HepG2 (cell line): Measurements from ENCODE around the gene CYP4F22. TPM values are rescaled to one million over a fixed set of nuclear protein-coding genes. Genes with fewer than 3 reads are reported as not detected.

Source experiments
- AKAP8 ChIP-seq: sonication (generic); formaldehyde crosslinking; IDR thresholded peaks from 2 replicates; pipeline ENCODE4 v1.5.1; 2020; ENCODE audit warnings: mild to moderate bottlenecking, missing genetic modification reagents
- CBX1 ChIP-seq: IDR thresholded peaks from one replicate; pipeline ENCODE4 v1.6.1; 2016; ENCODE audit warnings: antibody characterized with exemption, low read depth
- GATAD2A ChIP-seq: IDR thresholded peaks from 2 replicates; pipeline ENCODE4 v1.6.1; 2016
- IRF2 ChIP-seq: IDR thresholded peaks from 2 replicates; pipeline ENCODE4 v1.6.1; 2018; ENCODE audit warnings: missing genetic modification reagents, missing compliant biosample characterization
- MIER2 ChIP-seq: IDR thresholded peaks from 2 replicates; pipeline ENCODE4 v1.6.1; 2016; ENCODE audit warnings: missing biosample characterization, missing genetic modification reagents
- MXI1 ChIP-seq: IDR thresholded peaks from 3 replicates; pipeline ENCODE4 v1.6.1; 2012; ENCODE audit warnings: low read depth, low read length, inconsistent platforms, borderline replicate concordance
- NAIF1 ChIP-seq: sonication (generic); formaldehyde crosslinking; IDR thresholded peaks from 2 replicates; pipeline ENCODE4 v1.5.0; 2020; ENCODE audit warnings: mild to moderate bottlenecking, missing genetic modification reagents, borderline replicate concordance
- NFKB2 ChIP-seq: sonication (generic); formaldehyde crosslinking; IDR thresholded peaks from 2 replicates; pipeline ENCODE4 v1.4.0; 2020; ENCODE audit warnings: missing genetic modification reagents, borderline replicate concordance
- PITX1 ChIP-seq: sonication (generic); formaldehyde crosslinking; IDR thresholded peaks from 2 replicates; pipeline ENCODE4 v1.5.1; 2020; ENCODE audit warnings: mild to moderate bottlenecking, missing genetic modification reagents
- RARA ChIP-seq: IDR thresholded peaks from 2 replicates; pipeline ENCODE4 v1.6.1; 2016; ENCODE audit warnings: missing genetic modification reagents, missing compliant biosample characterization
- REL ChIP-seq: sonication (generic); formaldehyde crosslinking; conservative IDR thresholded peaks from 2 replicates; pipeline ENCODE4 v1.8.0; 2022; ENCODE audit warnings: mild to moderate bottlenecking, missing genetic modification reagents, moderate library complexity
- REPIN1 ChIP-seq: sonication (generic); formaldehyde crosslinking; IDR thresholded peaks from 2 replicates; pipeline ENCODE4 v1.8.0; 2022; ENCODE audit warnings: missing genetic modification reagents, low read depth, mild to moderate bottlenecking, borderline replicate concordance
- RXRB ChIP-seq: IDR thresholded peaks from 2 replicates; pipeline ENCODE4 v1.6.1; 2016; ENCODE audit warnings: borderline replicate concordance, missing genetic modification reagents, missing compliant biosample characterization
- TEAD2 ChIP-seq: sonication (generic); formaldehyde crosslinking; IDR thresholded peaks from 2 replicates; pipeline ENCODE4 v1.9.0; 2021; ENCODE audit warnings: missing genetic modification reagents
- ZNF230 ChIP-seq: sonication (generic); formaldehyde crosslinking; IDR thresholded peaks from 2 replicates; pipeline ENCODE4 v1.4.0; 2020; ENCODE audit warnings: mild to moderate bottlenecking, missing genetic modification reagents
- ZNF350 ChIP-seq: sonication (generic); formaldehyde crosslinking; IDR thresholded peaks from 2 replicates; pipeline ENCODE4 v1.4.0; 2020; ENCODE audit warnings: mild to moderate bottlenecking, low read depth, missing genetic modification reagents, borderline replicate concordance
- ZNF629 ChIP-seq: sonication (generic); formaldehyde crosslinking; conservative IDR thresholded peaks from 2 replicates; pipeline ENCODE4 v1.5.0; 2020; ENCODE audit warnings: missing genetic modification reagents
- ZNF670 ChIP-seq: sonication (generic); formaldehyde crosslinking; IDR thresholded peaks from 2 replicates; pipeline ENCODE4 v1.8.0; 2022; ENCODE audit warnings: mild to moderate bottlenecking, missing genetic modification reagents, borderline replicate concordance
- ZNF781 ChIP-seq: sonication (generic); formaldehyde crosslinking; IDR thresholded peaks from 2 replicates; pipeline ENCODE4 v1.5.1; 2020; ENCODE audit warnings: borderline replicate concordance, mild to moderate bottlenecking, missing genetic modification reagents; ENCODE audit errors: not compliant biosample characterization
- polyA plus RNA-seq, 8 experiments: library from polyadenylated mRNA; depleted of rRNA in 3 of 8; stranded (reverse) in 7 of 8; unstranded in 1 of 8; fragments of >200 nt; fragmentation: Illumina TruSeq in 4 of 8; extraction: Trizol in 4 of 8; gene quantifications; 2 replicates each; pipeline versions ENCODE4 v1.2.1 to v1.2.3, GENCODE V29; 2011 to 2016; ENCODE audit warnings: low read depth in 4 of 8, missing spikeins in 1 of 8, mixed read lengths in 1 of 8; ENCODE audit not compliant: insufficient read depth in 1 of 8
- total RNA-seq, 5 experiments: library from RNA; depleted of rRNA; stranded (reverse); fragments of >200 nt; fragmentation: Illumina TruSeq; extraction: Trizol; gene quantifications; 2 replicates each; pipeline ENCODE4 v1.2.3, GENCODE V29; 2016; ENCODE audit warnings: low read depth in 1 of 5
- TF ChIP-seq, protein P1 (sequence below): sonication (generic); formaldehyde crosslinking; IDR thresholded peaks from 2 replicates; pipeline ENCODE4 v1.4.0; 2020; ENCODE audit warnings: missing genetic modification reagents, low read depth, mild to moderate bottlenecking, borderline replicate concordance
- TF ChIP-seq, protein P2 (sequence below): sonication (generic); formaldehyde crosslinking; conservative IDR thresholded peaks from 2 replicates; pipeline ENCODE4 v1.4.0; 2020; ENCODE audit warnings: mild to moderate bottlenecking, missing genetic modification reagents, moderate library complexity
- TF ChIP-seq, protein P3 (sequence below): IDR thresholded peaks from 2 replicates; pipeline ENCODE4 v1.6.1; 2016; ENCODE audit warnings: mild to moderate bottlenecking
- TF ChIP-seq, protein P4 (sequence below): sonication (generic); formaldehyde crosslinking; IDR thresholded peaks from 2 replicates; pipeline ENCODE4 v1.4.0; 2020; ENCODE audit warnings: low read depth, mild to moderate bottlenecking, missing genetic modification reagents

Gene CYP4F22
- total and polyA plus RNA-seq, 2 of the 13 experiments (the other 11 are each of a cell fraction or from before 2014, with no cell fraction given) = 0.05 TPM; not detected in 1

DNA sequence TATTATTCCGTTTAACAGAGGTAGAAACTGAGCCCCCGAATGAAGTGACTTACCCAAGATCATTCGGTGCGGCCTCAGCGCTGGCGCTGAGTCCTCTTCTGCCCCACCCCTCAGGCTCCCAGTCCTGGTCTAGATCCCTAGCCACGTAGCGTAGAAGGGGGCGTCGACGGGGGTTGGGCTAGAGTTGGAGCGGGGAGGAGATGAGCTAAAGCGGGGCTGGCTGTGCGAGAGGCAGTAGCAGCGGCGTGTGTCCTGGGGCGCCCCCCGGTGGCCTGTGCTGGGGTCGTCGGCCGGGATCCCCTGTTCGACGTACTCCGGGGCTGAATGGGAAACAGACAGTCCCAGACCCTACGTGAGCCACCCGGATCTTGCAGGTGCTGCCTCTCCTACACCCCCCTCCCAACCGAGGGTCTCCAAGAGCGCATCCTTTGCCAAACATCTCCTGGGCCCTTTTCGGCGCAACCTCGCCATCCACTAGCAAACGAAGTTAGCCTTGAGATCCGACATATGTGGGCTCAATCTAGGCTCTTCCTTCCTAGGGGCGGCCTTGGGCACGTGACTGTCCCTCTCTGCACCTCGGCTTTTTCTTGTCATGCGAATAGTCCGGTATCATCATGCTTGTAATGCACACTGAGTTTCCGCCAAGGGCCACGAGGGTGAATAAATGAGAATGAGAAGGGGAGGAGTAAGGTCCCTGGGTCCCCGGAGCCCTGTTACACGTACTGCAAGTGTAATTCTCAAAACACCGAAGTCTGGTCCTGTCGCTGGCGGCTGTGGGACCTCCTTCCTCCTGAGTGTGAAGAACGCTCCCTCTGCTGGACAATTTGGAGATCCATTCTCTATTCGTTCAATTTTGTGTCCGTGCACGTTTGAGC, 47.7 kb downstream of the CYP4F22 start (continued):
- peak; percentile 68; the same call in 1 of the 2 replicates for TF ChIP-seq ZNF350 (CRISPR knock-in tag)
- peak; percentile 35; the same call in 1 of the 2 replicates for TF ChIP-seq REPIN1 (CRISPR knock-in tag)
- TF ChIP-seq ZNF230 (CRISPR knock-in tag) = no peak
- TF ChIP-seq, protein P1, sequence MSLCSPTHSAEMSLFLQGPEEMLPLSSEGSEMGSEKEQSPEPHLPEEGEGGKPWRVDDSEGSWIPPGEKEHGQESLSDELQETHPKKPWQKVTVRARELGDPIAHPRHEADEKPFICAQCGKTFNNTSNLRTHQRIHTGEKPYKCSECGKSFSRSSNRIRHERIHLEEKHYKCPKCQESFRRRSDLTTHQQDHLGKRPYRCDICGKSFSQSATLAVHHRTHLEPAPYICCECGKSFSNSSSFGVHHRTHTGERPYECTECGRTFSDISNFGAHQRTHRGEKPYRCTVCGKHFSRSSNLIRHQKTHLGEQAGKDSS (CRISPR knock-in tag) = peak; percentile 77; the same call in 1 of the 2 replicates
- TF ChIP-seq IRF2 (CRISPR knock-in tag) = 0 out of 2 replicates have a peak, but pooled peaks have one; percentile 37
- peak; percentile 81; the same call in 1 of the 2 replicates for TF ChIP-seq ZNF670 (CRISPR knock-in tag)
- peak; percentile 98 for TF ChIP-seq NAIF1
- TF ChIP-seq TEAD2 (CRISPR knock-in tag) = no peak
- TF ChIP-seq, protein P2, sequence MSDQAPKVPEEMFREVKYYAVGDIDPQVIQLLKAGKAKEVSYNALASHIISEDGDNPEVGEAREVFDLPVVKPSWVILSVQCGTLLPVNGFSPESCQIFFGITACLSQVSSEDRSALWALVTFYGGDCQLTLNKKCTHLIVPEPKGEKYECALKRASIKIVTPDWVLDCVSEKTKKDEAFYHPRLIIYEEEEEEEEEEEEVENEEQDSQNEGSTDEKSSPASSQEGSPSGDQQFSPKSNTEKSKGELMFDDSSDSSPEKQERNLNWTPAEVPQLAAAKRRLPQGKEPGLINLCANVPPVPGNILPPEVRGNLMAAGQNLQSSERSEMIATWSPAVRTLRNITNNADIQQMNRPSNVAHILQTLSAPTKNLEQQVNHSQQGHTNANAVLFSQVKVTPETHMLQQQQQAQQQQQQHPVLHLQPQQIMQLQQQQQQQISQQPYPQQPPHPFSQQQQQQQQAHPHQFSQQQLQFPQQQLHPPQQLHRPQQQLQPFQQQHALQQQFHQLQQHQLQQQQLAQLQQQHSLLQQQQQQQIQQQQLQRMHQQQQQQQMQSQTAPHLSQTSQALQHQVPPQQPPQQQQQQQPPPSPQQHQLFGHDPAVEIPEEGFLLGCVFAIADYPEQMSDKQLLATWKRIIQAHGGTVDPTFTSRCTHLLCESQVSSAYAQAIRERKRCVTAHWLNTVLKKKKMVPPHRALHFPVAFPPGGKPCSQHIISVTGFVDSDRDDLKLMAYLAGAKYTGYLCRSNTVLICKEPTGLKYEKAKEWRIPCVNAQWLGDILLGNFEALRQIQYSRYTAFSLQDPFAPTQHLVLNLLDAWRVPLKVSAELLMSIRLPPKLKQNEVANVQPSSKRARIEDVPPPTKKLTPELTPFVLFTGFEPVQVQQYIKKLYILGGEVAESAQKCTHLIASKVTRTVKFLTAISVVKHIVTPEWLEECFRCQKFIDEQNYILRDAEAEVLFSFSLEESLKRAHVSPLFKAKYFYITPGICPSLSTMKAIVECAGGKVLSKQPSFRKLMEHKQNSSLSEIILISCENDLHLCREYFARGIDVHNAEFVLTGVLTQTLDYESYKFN (CRISPR knock-in tag) = 0 out of 2 replicates have a peak, but pooled peaks have one; percentile 25
- TF ChIP-seq GATAD2A (CRISPR knock-in tag) = 0 out of 2 replicates have a peak, but pooled peaks have one; percentile 21
- TF ChIP-seq REL = no peak
- peak; percentile 65; the same call in 1 of the 2 replicates for TF ChIP-seq NFKB2 (CRISPR knock-in tag)
- 0 out of 2 replicates have a peak, but pooled peaks have one; percentile 14 for TF ChIP-seq RARA (CRISPR knock-in tag)
- peak; percentile 34; the same call in 1 of the 2 replicates for TF ChIP-seq RXRB
- no peak for TF ChIP-seq MIER2
- peak; percentile 46 for TF ChIP-seq CBX1
- peak; percentile 4; the same call in 1 of the 2 replicates for TF ChIP-seq ZNF629
- peak; percentile 37; the same call in 1 of the 3 replicates for TF ChIP-seq MXI1
- TF ChIP-seq, protein P3, sequence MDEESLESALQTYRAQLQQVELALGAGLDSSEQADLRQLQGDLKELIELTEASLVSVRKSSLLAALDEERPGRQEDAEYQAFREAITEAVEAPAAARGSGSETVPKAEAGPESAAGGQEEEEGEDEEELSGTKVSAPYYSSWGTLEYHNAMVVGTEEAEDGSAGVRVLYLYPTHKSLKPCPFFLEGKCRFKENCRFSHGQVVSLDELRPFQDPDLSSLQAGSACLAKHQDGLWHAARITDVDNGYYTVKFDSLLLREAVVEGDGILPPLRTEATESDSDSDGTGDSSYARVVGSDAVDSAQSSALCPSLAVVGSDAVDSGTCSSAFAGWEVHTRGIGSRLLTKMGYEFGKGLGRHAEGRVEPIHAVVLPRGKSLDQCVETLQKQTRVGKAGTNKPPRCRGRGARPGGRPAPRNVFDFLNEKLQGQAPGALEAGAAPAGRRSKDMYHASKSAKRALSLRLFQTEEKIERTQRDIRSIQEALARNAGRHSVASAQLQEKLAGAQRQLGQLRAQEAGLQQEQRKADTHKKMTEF (CRISPR knock-in tag) = peak; percentile 35; the same call in 1 of the 2 replicates
- no peak for TF ChIP-seq ZNF781 (CRISPR knock-in tag)
- 0 out of 2 replicates have a peak, but pooled peaks have one; percentile 52 for TF ChIP-seq AKAP8 (CRISPR knock-in tag)
- peak; percentile 33 for TF ChIP-seq PITX1 (CRISPR knock-in tag)
- TF ChIP-seq, protein P4, sequence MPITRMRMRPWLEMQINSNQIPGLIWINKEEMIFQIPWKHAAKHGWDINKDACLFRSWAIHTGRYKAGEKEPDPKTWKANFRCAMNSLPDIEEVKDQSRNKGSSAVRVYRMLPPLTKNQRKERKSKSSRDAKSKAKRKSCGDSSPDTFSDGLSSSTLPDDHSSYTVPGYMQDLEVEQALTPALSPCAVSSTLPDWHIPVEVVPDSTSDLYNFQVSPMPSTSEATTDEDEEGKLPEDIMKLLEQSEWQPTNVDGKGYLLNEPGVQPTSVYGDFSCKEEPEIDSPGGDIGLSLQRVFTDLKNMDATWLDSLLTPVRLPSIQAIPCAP (CRISPR knock-in tag) = no peak
